ENCODE data around the gene UBL7. TPM values are rescaled to one million over a fixed set of nuclear protein-coding genes. Genes with fewer than 3 reads are reported as not detected.
A peak's percentile ranks its signal among the peaks of the same experiment; 100 is the strongest.

Gene UBL7
- total and polyA plus RNA-seq, 2 donors (not counting 1 experiment from before 2014, with no cell fraction given): 44.4 to 73.9 TPM

DNA sequence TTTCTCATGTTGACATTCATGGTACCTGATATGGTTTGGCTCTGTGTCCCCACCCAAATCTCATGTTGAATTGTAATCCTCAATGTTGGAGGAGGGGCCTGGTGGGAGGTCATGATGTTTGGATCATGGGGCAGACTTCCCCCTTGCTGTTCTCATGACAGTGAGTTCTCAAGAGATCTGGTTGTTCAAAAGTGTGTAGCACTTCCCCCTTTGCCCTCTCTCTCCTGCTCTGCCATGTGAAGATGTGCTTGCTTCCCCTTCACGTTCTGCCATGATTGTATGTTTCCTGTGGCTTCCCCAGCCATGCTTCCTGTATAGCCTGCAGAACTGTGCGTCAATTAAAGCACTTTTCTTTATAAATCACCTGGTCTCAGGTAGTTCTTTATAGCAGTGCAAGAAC is 3.3 kb upstream of the UBL7 start:
- Mint-ChIP-seq H3K9me3 (ENCODE audit: insufficient read depth) (no peaks in the 10 kb centered on the region), H3K4me3 (peak overlapping the region; percentile 49), H3K4me1 (peaks cover 37% of the 10 kb centered on the region), H3K27ac (peak overlapping the region; percentile 70), H3K27me3 (no peaks in the 10 kb centered on the region)
- POLR2A ChIA-PET: no interaction called here
- Histone ChIP-seq H4K20me1 (ENCODE audit: control insufficient read depth, insufficient read depth, low read length, poor library complexity, severe bottlenecking) (no peaks in the 10 kb centered on the region), H3K36me3 (replicated peaks in 1 of 2; ENCODE audit: control extremely low read depth in 1 of 2, control insufficient read depth in 1 of 2, extremely low read depth in 1 of 2, insufficient read depth in 2 of 2, low read length in 1 of 2) (peaks cover 0 to 7% of the 10 kb centered on the region in 2 experiments), H3K79me2 (ENCODE audit: control insufficient read depth, insufficient read depth, low read length) (peaks cover 27% of the 10 kb centered on the region), H3K4me1 (ENCODE audit: control insufficient read depth in 2 of 2, insufficient read depth in 2 of 2, low read length in 2 of 2) (peaks cover 30 to 40% of the 10 kb centered on the region in 2 donors), H3K4me3 (ENCODE audit: control extremely low read depth in 1 of 5, extremely low read depth in 1 of 5, insufficient read depth in 1 of 5, low read depth in 2 of 5, low read length in 4 of 5) (no peak overlapping the region), H3K27me3 (replicated peaks in 1 of 4; ENCODE audit: control extremely low read depth in 1 of 4, control insufficient read depth in 3 of 4, insufficient read depth in 4 of 4, low read length in 3 of 4) (no peaks in the 10 kb centered on the region), H2AFZ (ENCODE audit: insufficient read depth, low read depth, low read length, poor library complexity, severe bottlenecking) (peak overlapping the region; percentile 11), H3K9me3 (ENCODE audit: control extremely low read depth in 1 of 3, control insufficient read depth in 2 of 3, insufficient read depth in 1 of 3, low read length in 2 of 3) (no peaks in the 10 kb centered on the region), H3K4me2 (replicated peaks; ENCODE audit: low read depth, low read length, poor library complexity, severe bottlenecking) (peak overlapping the region; percentile 23), H3K27ac (ENCODE audit: low read length in 2 of 2) (peak overlapping the region; percentile 30 to 60), H3K9ac (ENCODE audit: low read length) (no peak overlapping the region)
- WGBS (ENCODE audit: insufficient coverage): 0% methylated on average over 2 of the region's 2 CpGs
- intact Hi-C loops (cut with micrococcal nuclease): loop anchor here (5.0 kb wide), 1 partner anchor 472 kb away; the partner anchor contains the start of genes PML and STOML1
- DNase-seq: peak; percentile 63
- TF ChIP-seq EZH2 (IDR thresholded peaks at IDR 0.05; ENCODE audit: borderline replicate concordance, insufficient read depth, low read depth, low read length, poor library complexity, severe bottlenecking): no peak
- TF ChIP-seq, protein P1, sequence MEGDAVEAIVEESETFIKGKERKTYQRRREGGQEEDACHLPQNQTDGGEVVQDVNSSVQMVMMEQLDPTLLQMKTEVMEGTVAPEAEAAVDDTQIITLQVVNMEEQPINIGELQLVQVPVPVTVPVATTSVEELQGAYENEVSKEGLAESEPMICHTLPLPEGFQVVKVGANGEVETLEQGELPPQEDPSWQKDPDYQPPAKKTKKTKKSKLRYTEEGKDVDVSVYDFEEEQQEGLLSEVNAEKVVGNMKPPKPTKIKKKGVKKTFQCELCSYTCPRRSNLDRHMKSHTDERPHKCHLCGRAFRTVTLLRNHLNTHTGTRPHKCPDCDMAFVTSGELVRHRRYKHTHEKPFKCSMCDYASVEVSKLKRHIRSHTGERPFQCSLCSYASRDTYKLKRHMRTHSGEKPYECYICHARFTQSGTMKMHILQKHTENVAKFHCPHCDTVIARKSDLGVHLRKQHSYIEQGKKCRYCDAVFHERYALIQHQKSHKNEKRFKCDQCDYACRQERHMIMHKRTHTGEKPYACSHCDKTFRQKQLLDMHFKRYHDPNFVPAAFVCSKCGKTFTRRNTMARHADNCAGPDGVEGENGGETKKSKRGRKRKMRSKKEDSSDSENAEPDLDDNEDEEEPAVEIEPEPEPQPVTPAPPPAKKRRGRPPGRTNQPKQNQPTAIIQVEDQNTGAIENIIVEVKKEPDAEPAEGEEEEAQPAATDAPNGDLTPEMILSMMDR (IDR thresholded peaks at IDR 0.05): no peak
- CTCF ChIA-PET: interaction anchor here (2.0 kb wide), 1 partner anchor 25 kb away, joined by 4 read pairs; no protein-coding TSS in a partner anchor
- ATAC-seq (ENCODE audit: low read depth): no peak

DNA sequence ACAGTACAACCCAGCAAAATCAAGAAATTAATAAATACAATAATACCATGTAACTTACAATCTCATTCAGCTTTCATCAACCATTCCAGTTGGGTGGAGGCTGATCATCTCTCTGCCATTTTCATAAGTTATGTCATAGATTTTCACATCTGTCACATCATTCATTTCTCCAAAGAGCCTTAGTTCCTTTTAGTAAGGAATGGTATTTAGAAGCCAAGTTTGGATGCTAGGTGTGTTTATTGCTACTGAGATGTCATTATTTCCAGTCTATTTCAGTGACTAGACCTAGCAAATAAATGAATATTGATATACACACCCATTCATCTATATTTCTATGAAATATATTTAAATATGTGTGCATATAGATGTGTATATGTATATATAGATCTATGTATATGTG is 2.7 kb upstream of the UBL7 start:
- Mint-ChIP-seq H3K9me3 (ENCODE audit: insufficient read depth) (no peaks in the 10 kb centered on the region), H3K4me1 (peaks cover 39% of the 10 kb centered on the region), H3K4me3 (no peak overlapping the region), H3K27ac (no peak overlapping the region), H3K27me3 (no peaks in the 10 kb centered on the region)
- Histone ChIP-seq H2AFZ (ENCODE audit: insufficient read depth, low read depth, low read length, poor library complexity, severe bottlenecking) (no peak overlapping the region), H3K4me2 (replicated peaks; ENCODE audit: low read depth, low read length, poor library complexity, severe bottlenecking) (no peak overlapping the region), H3K79me2 (ENCODE audit: control insufficient read depth, insufficient read depth, low read length) (peaks cover 32% of the 10 kb centered on the region), H4K20me1 (ENCODE audit: control insufficient read depth, insufficient read depth, low read length, poor library complexity, severe bottlenecking) (no peaks in the 10 kb centered on the region), H3K36me3 (replicated peaks in 1 of 2; ENCODE audit: control extremely low read depth in 1 of 2, control insufficient read depth in 1 of 2, extremely low read depth in 1 of 2, insufficient read depth in 2 of 2, low read length in 1 of 2) (peaks cover 0 to 6% of the 10 kb centered on the region in 2 experiments), H3K4me1 (ENCODE audit: control insufficient read depth in 2 of 2, insufficient read depth in 2 of 2, low read length in 2 of 2) (peaks cover 30 to 40% of the 10 kb centered on the region in 2 donors), H3K27me3 (replicated peaks in 1 of 4; ENCODE audit: control extremely low read depth in 1 of 4, control insufficient read depth in 3 of 4, insufficient read depth in 4 of 4, low read length in 3 of 4) (no peaks in the 10 kb centered on the region), H3K4me3 (ENCODE audit: control extremely low read depth in 1 of 5, extremely low read depth in 1 of 5, insufficient read depth in 1 of 5, low read depth in 2 of 5, low read length in 4 of 5) (no peak overlapping the region), H3K9me3 (ENCODE audit: control extremely low read depth in 1 of 3, control insufficient read depth in 2 of 3, insufficient read depth in 1 of 3, low read length in 2 of 3) (no peaks in the 10 kb centered on the region), H3K27ac (ENCODE audit: low read length in 2 of 2) (peak overlapping the region in 1 of 2 donors; percentile 9), H3K9ac (ENCODE audit: low read length) (no peak overlapping the region)
- no peak for ATAC-seq (ENCODE audit: low read depth)
- CTCF ChIA-PET: interaction anchor here (2.0 kb wide), 1 partner anchor 25 kb away, joined by 4 read pairs; no protein-coding TSS in a partner anchor
- POLR2A ChIA-PET: no interaction called here
- no peak for TF ChIP-seq EZH2 (IDR thresholded peaks at IDR 0.05; ENCODE audit: borderline replicate concordance, insufficient read depth, low read depth, low read length, poor library complexity, severe bottlenecking)
- TF ChIP-seq, protein P1 (IDR thresholded peaks at IDR 0.05): no peak
- intact Hi-C loops (cut with micrococcal nuclease): loop anchor here (5.0 kb wide), 1 partner anchor 471 kb away; the partner anchor contains the start of genes PML and STOML1
- no peak for DNase-seq

All from B cell (primary cell).